GM13976 (cell line): ENCODE measurements around the gene CNOT3.

Experiments used
- DNase-seq: peaks from one replicate; pipeline ENCODE4 v3.0.0; 2012; ENCODE audit warnings: low spot score
- in situ Hi-C: fragments of 300-500 bp; cut with MboI; formaldehyde crosslinking; loops from one replicate; pipeline ENCODE4 v1.12.0; 2022; ENCODE audit warnings: low sequenced_read_pairs, mixed read lengths, inconsistent platforms; ENCODE audit not compliant: unreplicated experiment
- TF ChIP-seq, protein P1 (sequence below): IDR thresholded peaks from 2 replicates; pipeline ENCODE4 v1.5.1; 2012; ENCODE audit warnings: borderline replicate concordance, mild to moderate bottlenecking; ENCODE audit not compliant: insufficient read depth; ENCODE audit errors: extremely low read depth, missing control alignments, control extremely low read depth

The CNOT3 gene

DNA sequence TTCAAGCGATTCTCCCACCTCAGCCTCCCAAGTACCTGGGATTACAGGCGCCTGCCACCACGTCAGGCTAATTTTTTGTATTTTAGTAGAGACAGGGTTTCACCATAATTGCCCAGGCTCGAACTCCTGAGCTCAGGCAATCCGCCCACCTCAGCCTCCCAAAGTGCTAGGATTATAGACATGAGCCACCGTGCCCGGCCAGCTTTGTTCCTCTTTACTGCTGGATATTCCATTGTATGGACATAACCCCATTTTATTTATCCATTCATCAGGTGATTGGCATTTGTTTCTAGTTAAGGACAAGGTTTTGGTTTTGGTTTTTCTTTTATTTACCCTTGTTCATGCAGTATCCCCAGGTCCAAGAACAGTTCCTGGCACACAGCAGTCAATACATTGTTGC, 59.0 kb downstream of the CNOT3 start:
- in situ Hi-C loops: no loop called here
- TF ChIP-seq, protein P1, sequence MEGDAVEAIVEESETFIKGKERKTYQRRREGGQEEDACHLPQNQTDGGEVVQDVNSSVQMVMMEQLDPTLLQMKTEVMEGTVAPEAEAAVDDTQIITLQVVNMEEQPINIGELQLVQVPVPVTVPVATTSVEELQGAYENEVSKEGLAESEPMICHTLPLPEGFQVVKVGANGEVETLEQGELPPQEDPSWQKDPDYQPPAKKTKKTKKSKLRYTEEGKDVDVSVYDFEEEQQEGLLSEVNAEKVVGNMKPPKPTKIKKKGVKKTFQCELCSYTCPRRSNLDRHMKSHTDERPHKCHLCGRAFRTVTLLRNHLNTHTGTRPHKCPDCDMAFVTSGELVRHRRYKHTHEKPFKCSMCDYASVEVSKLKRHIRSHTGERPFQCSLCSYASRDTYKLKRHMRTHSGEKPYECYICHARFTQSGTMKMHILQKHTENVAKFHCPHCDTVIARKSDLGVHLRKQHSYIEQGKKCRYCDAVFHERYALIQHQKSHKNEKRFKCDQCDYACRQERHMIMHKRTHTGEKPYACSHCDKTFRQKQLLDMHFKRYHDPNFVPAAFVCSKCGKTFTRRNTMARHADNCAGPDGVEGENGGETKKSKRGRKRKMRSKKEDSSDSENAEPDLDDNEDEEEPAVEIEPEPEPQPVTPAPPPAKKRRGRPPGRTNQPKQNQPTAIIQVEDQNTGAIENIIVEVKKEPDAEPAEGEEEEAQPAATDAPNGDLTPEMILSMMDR: no peak
- no peak for DNase-seq

DNA sequence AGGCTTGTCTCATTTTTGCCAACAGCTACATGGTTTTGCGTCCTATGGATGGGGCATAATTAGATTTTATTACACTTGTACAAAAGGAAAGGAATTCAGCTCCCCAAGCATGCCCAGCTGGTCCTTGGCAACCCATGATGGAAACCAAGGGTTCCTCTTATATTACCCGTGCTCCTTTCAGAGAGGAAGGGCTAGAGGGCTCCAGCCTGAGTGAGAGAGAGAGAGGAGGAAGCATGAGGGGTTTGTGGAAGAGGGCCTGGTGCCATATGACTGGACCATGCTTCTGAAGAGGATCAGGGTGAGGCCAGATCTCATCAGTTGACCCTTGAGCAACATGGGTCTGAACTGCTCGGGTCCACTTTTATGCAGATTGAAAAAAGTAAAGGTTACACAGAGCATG, 59.6 kb downstream of the CNOT3 start:
- in situ Hi-C loops: no loop called here
- no peak for DNase-seq
- TF ChIP-seq, protein P1: no peak

DNA sequence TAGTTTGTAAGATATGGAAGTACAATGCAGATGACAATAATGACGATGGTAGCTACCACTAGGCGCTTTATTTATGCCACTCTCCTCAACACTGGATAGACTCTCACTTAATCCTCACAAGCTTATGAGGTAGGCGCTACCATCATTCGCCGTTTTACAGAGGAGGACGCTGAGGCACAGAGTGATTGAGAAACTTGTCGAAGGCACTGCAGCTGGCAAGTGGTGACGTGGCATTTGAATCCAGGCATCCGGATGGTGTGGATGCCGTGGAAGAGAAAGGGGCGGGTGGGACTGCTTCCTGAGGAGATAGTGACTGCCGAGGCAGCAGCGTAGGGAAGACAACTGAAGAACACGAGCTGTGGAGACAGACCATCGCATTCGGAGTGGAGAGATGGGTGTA, 61.8 kb downstream of the CNOT3 start:
- TF ChIP-seq, protein P1: no peak
- no peak for DNase-seq
- in situ Hi-C loops: no loop called here

DNA sequence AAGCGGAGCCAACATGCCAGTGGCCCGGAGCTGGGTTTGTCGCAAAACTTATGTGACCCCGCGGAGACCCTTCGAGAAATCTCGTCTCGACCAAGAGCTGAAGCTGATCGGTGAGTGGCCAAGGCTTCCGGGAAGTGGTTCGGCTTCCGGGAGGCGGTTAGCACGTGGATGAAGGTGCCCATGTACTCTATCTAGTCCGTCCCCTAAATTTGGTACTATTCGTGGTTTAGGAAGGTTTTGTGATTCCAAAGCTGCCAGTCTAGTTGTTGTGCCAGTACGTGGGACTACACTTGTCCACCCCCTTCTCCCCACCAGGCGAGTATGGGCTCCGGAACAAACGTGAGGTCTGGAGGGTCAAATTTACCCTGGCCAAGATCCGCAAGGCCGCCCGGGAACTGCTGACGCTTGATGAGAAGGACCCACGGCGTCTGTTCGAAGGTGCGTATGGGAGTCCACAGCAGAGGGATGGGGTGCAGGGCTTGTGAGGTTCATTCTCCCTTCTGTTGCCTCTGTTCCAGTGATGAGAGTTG, 63.7 kb downstream of the CNOT3 start:
- DNase-seq: no peak
- TF ChIP-seq, protein P1: no peak
- in situ Hi-C loops: no loop called here

DNA sequence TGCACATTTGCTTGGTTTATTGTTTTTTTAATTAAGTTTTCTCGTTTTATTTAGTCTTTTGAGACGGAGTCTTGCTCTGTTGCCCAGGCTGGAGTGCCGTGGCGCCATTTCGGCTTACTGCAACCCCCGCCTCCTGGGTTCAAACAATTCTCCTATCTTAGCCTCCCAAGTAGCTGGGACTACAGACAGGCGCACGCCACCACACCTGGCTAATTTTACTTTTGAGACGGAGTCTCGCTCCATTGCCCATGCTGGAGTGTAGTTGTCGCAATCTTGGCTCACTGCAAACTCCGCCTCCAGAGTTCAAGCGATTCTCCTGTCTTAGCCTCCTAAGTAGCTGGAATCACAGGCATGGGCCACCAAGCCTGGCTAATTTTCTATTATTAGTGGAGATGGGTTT, 64.4 kb downstream of the CNOT3 start:
- in situ Hi-C loops: no loop called here
- TF ChIP-seq, protein P1: no peak

DNA sequence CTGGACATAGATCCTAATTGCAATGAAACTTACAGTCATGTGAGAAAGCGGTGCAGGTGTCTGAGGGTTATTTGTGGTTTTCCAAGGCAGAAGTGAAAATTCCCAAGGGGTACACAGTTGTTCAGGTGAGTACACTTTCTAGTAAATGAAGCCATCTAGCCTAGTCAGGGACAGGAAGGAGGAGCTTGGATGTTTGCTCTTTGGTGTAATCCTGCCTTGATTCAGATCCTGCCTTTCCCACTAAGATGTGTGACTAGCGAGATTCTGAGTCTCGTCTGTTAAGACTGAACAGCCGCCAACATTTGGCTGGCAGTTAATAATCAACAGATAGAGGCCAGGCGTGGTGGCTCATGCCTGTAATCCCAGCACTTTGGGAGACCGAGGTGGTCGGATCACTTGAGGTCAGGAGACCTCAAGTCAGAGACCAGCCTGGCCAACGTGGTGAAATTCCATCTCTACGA, 65.6 kb downstream of the CNOT3 start:
- DNase-seq: no peak
- TF ChIP-seq, protein P1: no peak
- in situ Hi-C loops: no loop called here

More for the DNA sequence above, 64.4 kb downstream of the CNOT3 start:
- no peak for DNase-seq
